Bronchial epithelial cell (primary cell): ENCODE results near the gene PADI2. TPM values are rescaled to one million over a fixed set of nuclear protein-coding genes. Genes with fewer than 3 reads are reported as not detected.

ENCODE experiments used
- DNase-seq: peaks from one replicate; pipeline ENCODE4 v3.0.0-alpha.2; 2010; ENCODE audit warnings: low read depth
- FAIRE-seq: peaks from 2 replicates; lab custom pipeline; 2011; peaks lifted over from hg19 to GRCh38; lab: Jason Lieb, UNC
- H3K27me3 ChIP-seq: 2 replicates; pipeline ENCODE4 v1.5.1; 2011; ENCODE audit warnings: low read length; ENCODE audit not compliant: control insufficient read depth, insufficient read depth
- H3K36me3 ChIP-seq: 2 replicates; pipeline ENCODE4 v1.5.1; 2011; ENCODE audit warnings: low read length; ENCODE audit not compliant: control insufficient read depth, insufficient read depth
- H3K4me3 ChIP-seq: 2 replicates; pipeline ENCODE4 v1.5.1; 2011; ENCODE audit warnings: mild to moderate bottlenecking, low read depth, low read length, control low read depth
- CTCF ChIP-seq: IDR thresholded peaks from 2 replicates; pipeline ENCODE4 v1.5.1; 2011; ENCODE audit warnings: mild to moderate bottlenecking, moderate library complexity, low read length, control low read depth, inconsistent platforms; ENCODE audit not compliant: insufficient read depth, severe bottlenecking
- total RNA-seq: library from RNA; depleted of rRNA; stranded (reverse); fragments of >200 nt; gene quantifications from 2 replicates; pipeline ENCODE4 v1.2.1, GENCODE V29; 2014

Gene PADI2
- total RNA-seq, 1 donor from 2014 or later, result 1.3 TPM

DNA sequence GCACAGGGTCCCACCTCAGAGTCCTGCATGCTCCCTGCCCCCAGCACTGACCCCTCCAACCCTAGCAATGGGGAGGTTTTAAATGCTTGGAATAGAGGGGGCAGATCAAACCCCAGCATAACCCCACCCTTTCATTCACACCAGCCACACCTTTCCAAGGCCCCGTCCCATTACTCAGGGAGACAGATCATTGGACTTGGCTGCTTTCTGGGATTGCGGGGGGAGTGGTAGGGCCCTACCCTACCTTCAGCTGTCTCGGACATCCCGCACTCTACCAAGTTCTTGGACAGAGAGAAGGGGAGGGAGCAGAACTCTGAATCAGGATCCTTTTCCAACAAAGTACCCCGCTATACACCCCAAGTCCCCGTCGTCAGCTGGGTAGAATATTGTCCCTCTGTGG is 983 bp downstream of the PADI2 start:
- no peak for FAIRE-seq

GRCh38 chr1:17117451-17118265 is 1.6 kb downstream of the PADI2 start:
- TF ChIP-seq CTCF, result no peak
- DNase-seq, result no peak
- peak; percentile 28 for FAIRE-seq
- Histone ChIP-seq H3K27me3 (peaks cover 17% of the 10 kb centered on the region), H3K36me3 (no peaks in the 10 kb centered on the region), H3K4me3 (no peak overlapping the region)

More for the DNA sequence above, 983 bp downstream of the PADI2 start:
- Histone ChIP-seq H3K36me3 (no peaks in the 10 kb centered on the region), H3K4me3 (no peak overlapping the region), H3K27me3 (peaks cover 17% of the 10 kb centered on the region)
- TF ChIP-seq CTCF, result no peak
- DNase-seq, result no peak

DNA sequence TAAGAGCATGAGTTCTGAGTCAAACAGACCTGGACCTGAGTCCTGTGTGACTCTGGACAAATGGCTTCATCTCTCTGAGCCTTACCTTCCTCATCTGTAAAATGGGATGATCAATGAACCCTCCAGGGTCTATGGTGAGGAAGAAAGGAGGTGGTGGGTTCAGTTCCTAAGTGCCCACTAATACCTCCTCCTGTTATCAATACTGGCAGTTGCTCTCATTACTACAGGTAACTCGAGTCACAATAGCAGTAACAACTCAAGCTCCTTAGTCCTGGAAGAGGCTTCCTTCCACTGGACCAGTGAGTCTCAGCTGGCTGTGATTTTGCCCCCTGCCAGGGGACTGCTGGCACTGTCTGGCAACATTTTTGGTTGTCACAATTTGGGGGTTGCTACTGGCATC is 2.6 kb downstream of the PADI2 start:
- DNase-seq, result no peak
- no peak overlapping the region for H3K4me3 ChIP-seq
- TF ChIP-seq CTCF, result no peak
- peaks cover 17% of the 10 kb centered on the region for H3K27me3 ChIP-seq
- H3K36me3 ChIP-seq, result no peaks in the 10 kb centered on the region
- no peak for FAIRE-seq

- no peak for TF ChIP-seq CTCF
- Histone ChIP-seq H3K4me3 (no peak overlapping the region), H3K27me3 (peaks cover 16% of the 10 kb centered on the region), H3K36me3 (no peaks in the 10 kb centered on the region)
- FAIRE-seq (no peak), DNase-seq (no peak)
Measured at GRCh38 chr1:17113963-17114362, 5.3 kb downstream of the PADI2 start.

DNA sequence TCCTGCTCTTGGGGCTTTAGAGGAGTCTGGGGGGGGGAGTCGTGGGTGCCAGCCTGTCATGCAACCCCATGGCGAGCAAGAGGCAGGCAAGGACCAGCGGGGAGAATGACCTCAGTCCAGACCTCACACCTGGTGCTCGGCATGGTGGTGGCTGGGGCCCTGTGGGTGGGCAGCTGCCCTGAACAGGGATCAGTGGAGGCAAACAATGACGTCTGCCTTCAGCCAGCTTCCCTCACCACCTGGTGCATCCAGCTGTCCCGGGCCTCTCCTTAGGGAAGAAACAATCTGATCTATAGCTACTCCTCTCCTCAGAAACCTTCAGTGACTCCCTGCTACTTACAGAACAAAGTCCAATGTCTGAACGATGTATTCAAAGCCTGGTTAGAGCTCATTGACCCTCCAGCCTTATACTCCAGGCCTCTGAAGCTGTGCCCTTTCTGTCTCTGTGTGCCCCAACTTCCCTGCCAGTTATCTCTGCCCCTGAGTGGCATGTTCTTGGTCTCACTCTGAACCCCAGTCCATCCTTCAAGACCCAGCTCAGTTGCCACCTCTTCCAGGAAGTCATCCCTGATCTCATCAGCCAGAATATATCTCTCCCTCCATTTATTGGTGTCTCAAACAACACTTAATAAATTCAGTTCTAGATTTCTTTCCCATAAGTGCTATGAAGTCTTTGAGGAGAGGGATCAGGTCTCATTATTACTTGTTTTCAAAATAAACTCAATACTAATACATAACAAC is 6.6 kb downstream of the PADI2 start:
- no peak for TF ChIP-seq CTCF
- Histone ChIP-seq H3K4me3 (no peak overlapping the region), H3K36me3 (no peaks in the 10 kb centered on the region), H3K27me3 (peaks cover 3% of the 10 kb centered on the region)
- no peak for DNase-seq
- FAIRE-seq, result no peak
